GM23338 (cell line): ENCODE results near the gene PKIB. TPM values are rescaled to one million over a fixed set of nuclear protein-coding genes. Genes with fewer than 3 reads are reported as not detected.

Experiments
- ATAC-seq: fragments of 200-7000 bp; cut with Tn5 transposase; 3 replicates; pipeline ENCODE4 v1.9.1; 2020
- DNase-seq: peaks from one replicate; pipeline ENCODE4 v3.0.0-alpha.2; 2015; ENCODE audit warnings: low spot score
- H2AFZ ChIP-seq: fragments of 200-600 bp; sonication (generic); 2 replicates; pipeline ENCODE4 v1.8.0; 2016; ENCODE audit warnings: antibody characterized with exemption, mild to moderate bottlenecking, moderate library complexity
- H3F3A ChIP-seq: fragments of 200-600 bp; sonication (generic); replicated peaks from 2 replicates; pipeline ENCODE4 v1.8.0; 2017; ENCODE audit warnings: antibody characterized with exemption, mixed run types, low read depth
- H3K27ac ChIP-seq: fragments of 200-600 bp; sonication (generic); 2 replicates; pipeline ENCODE4 v1.6.1; 2016; ENCODE audit warnings: low read depth
- H3K27me3 ChIP-seq: fragments of 200-600 bp; sonication (generic); 2 replicates; pipeline ENCODE4 v1.8.0; 2016; ENCODE audit warnings: mild to moderate bottlenecking, mixed run types, moderate library complexity; ENCODE audit not compliant: insufficient read depth
- H3K36me3 ChIP-seq: fragments of 200-600 bp; sonication (generic); 2 replicates; pipeline ENCODE4 v1.8.0; 2016; ENCODE audit warnings: mild to moderate bottlenecking; ENCODE audit not compliant: insufficient read depth
- H3K4me1 ChIP-seq: fragments of 200-600 bp; sonication (generic); 2 replicates; pipeline ENCODE4 v1.8.0; 2016; ENCODE audit warnings: mild to moderate bottlenecking, moderate library complexity; ENCODE audit not compliant: insufficient read depth
- H3K4me2 ChIP-seq: fragments of 200-600 bp; sonication (generic); 2 replicates; pipeline ENCODE4 v1.7.1; 2017; ENCODE audit warnings: mixed run types
- H3K4me3 ChIP-seq: fragments of 200-600 bp; sonication (generic); 2 replicates; pipeline ENCODE4 v1.6.1; 2016; ENCODE audit warnings: mixed run types
- H3K79me2 ChIP-seq: fragments of 200-600 bp; sonication (generic); replicated peaks from 2 replicates; pipeline ENCODE4 v1.8.0; 2017; ENCODE audit warnings: mild to moderate bottlenecking; ENCODE audit not compliant: insufficient read depth
- H3K9me2 ChIP-seq: fragments of 200-600 bp; sonication (generic); 2 replicates; pipeline ENCODE4 v1.8.0; 2017; ENCODE audit not compliant: insufficient read depth
- H4K20me1 ChIP-seq: fragments of 200-600 bp; sonication (generic); replicated peaks from 2 replicates; pipeline ENCODE4 v1.8.0; 2017; ENCODE audit warnings: mild to moderate bottlenecking; ENCODE audit not compliant: insufficient read depth
- H3K27ac Mint-ChIP-seq: 2 replicates; pipeline ENCODE4 v1.8.0; 2020; ENCODE audit warnings: inconsistent platforms, mild to moderate bottlenecking, moderate library complexity, mixed read lengths
- H3K27me3 Mint-ChIP-seq: 3 replicates; pipeline ENCODE4 v1.8.0; 2022; ENCODE audit warnings: low read depth, mild to moderate bottlenecking, moderate library complexity, mixed read lengths, inconsistent platforms; ENCODE audit not compliant: insufficient read depth, poor library complexity
- H3K36me3 Mint-ChIP-seq: 3 replicates; pipeline ENCODE4 v1.8.0; 2021; ENCODE audit warnings: low read depth, mild to moderate bottlenecking, inconsistent platforms, moderate library complexity, mixed read lengths
- H3K4me1 Mint-ChIP-seq: 3 replicates; pipeline ENCODE4 v1.8.0; 2020; ENCODE audit warnings: mild to moderate bottlenecking, inconsistent platforms, mixed read lengths
- H3K4me3 Mint-ChIP-seq: 3 replicates; pipeline ENCODE4 v1.8.0; 2021; ENCODE audit warnings: moderate library complexity, mild to moderate bottlenecking, inconsistent platforms, mixed read lengths
- H3K9me3 Mint-ChIP-seq: 3 replicates; pipeline ENCODE4 v1.8.0; 2020; ENCODE audit warnings: moderate library complexity, mild to moderate bottlenecking, inconsistent platforms, mixed read lengths
- EZH2 ChIP-seq: fragments of 200-600 bp; sonication (generic); IDR thresholded peaks from one replicate; pipeline ENCODE4 v1.8.0; 2017; ENCODE audit warnings: antibody characterized with exemption, mild to moderate bottlenecking, low read depth; ENCODE audit not compliant: unreplicated experiment
- JUNB ChIP-seq: IDR thresholded peaks from one replicate; pipeline ENCODE4 v1.6.1; 2016; ENCODE audit warnings: antibody characterized with exemption; ENCODE audit not compliant: unreplicated experiment
- NANOG ChIP-seq: IDR thresholded peaks from 2 replicates; pipeline ENCODE4 v1.6.1; 2016; ENCODE audit warnings: antibody characterized with exemption, borderline replicate concordance
- POLR2AphosphoS5 ChIP-seq: IDR thresholded peaks from 2 replicates; pipeline ENCODE4 v1.6.1; 2016; ENCODE audit warnings: antibody characterized with exemption, low read depth
- STAT1 ChIP-seq: IDR thresholded peaks from one replicate; pipeline ENCODE4 v1.6.1; 2016; ENCODE audit warnings: antibody characterized with exemption; ENCODE audit not compliant: unreplicated experiment
- ZNF114 ChIP-seq: fragments of 250-450 bp; sonication (Bioruptor Pico); IDR thresholded peaks from 2 replicates; pipeline ENCODE4 v1.5.0; 2020; ENCODE audit warnings: mild to moderate bottlenecking, moderate library complexity
- ZNF331 ChIP-seq: fragments of 250-450 bp; sonication (Bioruptor Pico); IDR thresholded peaks from 2 replicates; pipeline ENCODE4 v1.5.0; 2020; ENCODE audit warnings: low read depth, mild to moderate bottlenecking, moderate library complexity
- polyA plus RNA-seq: library from polyadenylated mRNA; unstranded; fragments of >200 nt; fragmentation: Nextera tagmentation; extraction: Ambion mirVana; gene quantifications from 2 replicates; pipeline ENCODE4 v1.2.1, GENCODE V29; 2016
- total RNA-seq: library from RNA; depleted of rRNA; stranded (reverse); fragments of >200 nt; shearing (Covaris generic); gene quantifications from 2 replicates; pipeline ENCODE4 v1.2.3, GENCODE V29; 2014
- TF ChIP-seq, protein P1 (sequence below): fragments of 250-450 bp; sonication (Bioruptor Pico); IDR thresholded peaks from 2 replicates; pipeline ENCODE4 v1.5.0; 2020; ENCODE audit warnings: mild to moderate bottlenecking, moderate library complexity
- TF ChIP-seq, protein P2 (sequence below): IDR thresholded peaks from one replicate; pipeline ENCODE4 v1.6.1; 2018; ENCODE audit warnings: antibody characterized with exemption; ENCODE audit not compliant: unreplicated experiment

Gene PKIB
- total and polyA plus RNA-seq, 2 experiments from 2014 or later: 125 to 170 TPM

DNA sequence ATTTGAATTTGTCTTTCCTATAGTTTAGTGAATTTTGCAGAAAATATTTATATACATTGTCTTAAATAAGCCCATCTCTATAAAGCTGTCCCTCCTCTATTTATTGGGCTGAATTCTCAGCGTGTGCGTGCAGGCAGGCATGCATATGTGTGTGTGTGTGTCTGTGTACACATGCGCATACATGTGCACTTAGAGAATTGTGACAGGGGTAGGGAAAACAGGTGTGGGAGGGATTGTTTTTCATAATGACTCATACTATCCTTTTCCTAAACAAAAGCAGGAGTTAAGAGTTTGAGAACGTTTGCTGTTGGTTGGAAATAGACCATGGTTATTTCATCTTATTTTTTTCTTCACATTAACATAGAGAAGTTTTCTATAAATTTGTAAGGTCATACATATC lies 126.0 kb downstream of the PKIB start:
- Histone ChIP-seq H3K9me2 (no peaks in the 10 kb centered on the region), H3K27ac (no peak overlapping the region), H3K79me2 (no peaks in the 10 kb centered on the region), H2AFZ (no peak overlapping the region), H3K4me2 (no peak overlapping the region), H3K4me3 (no peak overlapping the region), H4K20me1 (no peaks in the 10 kb centered on the region), H3K36me3 (no peaks in the 10 kb centered on the region), H3K4me1 (peaks cover 21% of the 10 kb centered on the region), H3F3A (no peaks in the 10 kb centered on the region), H3K27me3 (no peaks in the 10 kb centered on the region)
- Mint-ChIP-seq H3K36me3 (no peaks in the 10 kb centered on the region), H3K4me3 (no peak overlapping the region), H3K4me1 (peaks cover 29% of the 10 kb centered on the region), H3K27ac (no peak overlapping the region), H3K9me3 (no peaks in the 10 kb centered on the region), H3K27me3 (no peaks in the 10 kb centered on the region)
- no peak for ATAC-seq
- no peak for DNase-seq
- TF ChIP-seq NANOG (no peak), JUNB (no peak), POLR2AphosphoS5 (no peak), ZNF114 (CRISPR knock-in tag) (no peak), EZH2 (no peak), ZNF331 (CRISPR knock-in tag) (no peak), STAT1 (no peak)
- TF ChIP-seq, protein P1, sequence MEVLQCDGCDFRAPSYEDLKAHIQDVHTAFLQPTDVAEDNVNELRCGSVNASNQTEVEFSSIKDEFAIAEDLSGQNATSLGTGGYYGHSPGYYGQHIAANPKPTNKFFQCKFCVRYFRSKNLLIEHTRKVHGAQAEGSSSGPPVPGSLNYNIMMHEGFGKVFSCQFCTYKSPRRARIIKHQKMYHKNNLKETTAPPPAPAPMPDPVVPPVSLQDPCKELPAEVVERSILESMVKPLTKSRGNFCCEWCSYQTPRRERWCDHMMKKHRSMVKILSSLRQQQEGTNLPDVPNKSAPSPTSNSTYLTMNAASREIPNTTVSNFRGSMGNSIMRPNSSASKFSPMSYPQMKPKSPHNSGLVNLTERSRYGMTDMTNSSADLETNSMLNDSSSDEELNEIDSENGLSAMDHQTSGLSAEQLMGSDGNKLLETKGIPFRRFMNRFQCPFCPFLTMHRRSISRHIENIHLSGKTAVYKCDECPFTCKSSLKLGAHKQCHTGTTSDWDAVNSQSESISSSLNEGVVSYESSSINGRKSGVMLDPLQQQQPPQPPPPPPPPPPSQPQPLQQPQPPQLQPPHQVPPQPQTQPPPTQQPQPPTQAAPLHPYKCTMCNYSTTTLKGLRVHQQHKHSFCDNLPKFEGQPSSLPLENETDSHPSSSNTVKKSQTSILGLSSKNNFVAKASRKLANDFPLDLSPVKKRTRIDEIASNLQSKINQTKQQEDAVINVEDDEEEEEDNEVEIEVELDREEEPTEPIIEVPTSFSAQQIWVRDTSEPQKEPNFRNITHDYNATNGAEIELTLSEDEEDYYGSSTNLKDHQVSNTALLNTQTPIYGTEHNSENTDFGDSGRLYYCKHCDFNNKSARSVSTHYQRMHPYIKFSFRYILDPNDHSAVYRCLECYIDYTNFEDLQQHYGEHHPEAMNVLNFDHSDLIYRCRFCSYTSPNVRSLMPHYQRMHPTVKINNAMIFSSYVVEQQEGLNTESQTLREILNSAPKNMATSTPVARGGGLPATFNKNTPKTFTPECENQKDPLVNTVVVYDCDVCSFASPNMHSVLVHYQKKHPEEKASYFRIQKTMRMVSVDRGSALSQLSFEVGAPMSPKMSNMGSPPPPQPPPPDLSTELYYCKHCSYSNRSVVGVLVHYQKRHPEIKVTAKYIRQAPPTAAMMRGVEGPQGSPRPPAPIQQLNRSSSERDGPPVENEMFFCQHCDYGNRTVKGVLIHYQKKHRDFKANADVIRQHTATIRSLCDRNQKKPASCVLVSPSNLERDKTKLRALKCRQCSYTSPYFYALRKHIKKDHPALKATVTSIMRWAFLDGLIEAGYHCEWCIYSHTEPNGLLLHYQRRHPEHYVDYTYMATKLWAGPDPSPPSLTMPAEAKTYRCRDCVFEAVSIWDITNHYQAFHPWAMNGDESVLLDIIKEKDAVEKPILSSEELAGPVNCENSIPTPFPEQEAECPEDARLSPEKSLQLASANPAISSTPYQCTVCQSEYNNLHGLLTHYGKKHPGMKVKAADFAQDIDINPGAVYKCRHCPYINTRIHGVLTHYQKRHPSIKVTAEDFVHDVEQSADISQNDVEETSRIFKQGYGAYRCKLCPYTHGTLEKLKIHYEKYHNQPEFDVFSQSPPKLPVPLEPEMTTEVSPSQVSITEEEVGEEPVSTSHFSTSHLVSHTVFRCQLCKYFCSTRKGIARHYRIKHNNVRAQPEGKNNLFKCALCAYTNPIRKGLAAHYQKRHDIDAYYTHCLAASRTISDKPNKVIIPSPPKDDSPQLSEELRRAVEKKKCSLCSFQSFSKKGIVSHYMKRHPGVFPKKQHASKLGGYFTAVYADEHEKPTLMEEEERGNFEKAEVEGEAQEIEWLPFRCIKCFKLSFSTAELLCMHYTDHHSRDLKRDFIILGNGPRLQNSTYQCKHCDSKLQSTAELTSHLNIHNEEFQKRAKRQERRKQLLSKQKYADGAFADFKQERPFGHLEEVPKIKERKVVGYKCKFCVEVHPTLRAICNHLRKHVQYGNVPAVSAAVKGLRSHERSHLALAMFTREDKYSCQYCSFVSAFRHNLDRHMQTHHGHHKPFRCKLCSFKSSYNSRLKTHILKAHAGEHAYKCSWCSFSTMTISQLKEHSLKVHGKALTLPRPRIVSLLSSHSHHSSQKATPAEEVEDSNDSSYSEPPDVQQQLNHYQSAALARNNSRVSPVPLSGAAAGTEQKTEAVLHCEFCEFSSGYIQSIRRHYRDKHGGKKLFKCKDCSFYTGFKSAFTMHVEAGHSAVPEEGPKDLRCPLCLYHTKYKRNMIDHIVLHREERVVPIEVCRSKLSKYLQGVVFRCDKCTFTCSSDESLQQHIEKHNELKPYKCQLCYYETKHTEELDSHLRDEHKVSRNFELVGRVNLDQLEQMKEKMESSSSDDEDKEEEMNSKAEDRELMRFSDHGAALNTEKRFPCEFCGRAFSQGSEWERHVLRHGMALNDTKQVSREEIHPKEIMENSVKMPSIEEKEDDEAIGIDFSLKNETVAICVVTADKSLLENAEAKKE (CRISPR knock-in tag): no peak
- TF ChIP-seq, protein P2, sequence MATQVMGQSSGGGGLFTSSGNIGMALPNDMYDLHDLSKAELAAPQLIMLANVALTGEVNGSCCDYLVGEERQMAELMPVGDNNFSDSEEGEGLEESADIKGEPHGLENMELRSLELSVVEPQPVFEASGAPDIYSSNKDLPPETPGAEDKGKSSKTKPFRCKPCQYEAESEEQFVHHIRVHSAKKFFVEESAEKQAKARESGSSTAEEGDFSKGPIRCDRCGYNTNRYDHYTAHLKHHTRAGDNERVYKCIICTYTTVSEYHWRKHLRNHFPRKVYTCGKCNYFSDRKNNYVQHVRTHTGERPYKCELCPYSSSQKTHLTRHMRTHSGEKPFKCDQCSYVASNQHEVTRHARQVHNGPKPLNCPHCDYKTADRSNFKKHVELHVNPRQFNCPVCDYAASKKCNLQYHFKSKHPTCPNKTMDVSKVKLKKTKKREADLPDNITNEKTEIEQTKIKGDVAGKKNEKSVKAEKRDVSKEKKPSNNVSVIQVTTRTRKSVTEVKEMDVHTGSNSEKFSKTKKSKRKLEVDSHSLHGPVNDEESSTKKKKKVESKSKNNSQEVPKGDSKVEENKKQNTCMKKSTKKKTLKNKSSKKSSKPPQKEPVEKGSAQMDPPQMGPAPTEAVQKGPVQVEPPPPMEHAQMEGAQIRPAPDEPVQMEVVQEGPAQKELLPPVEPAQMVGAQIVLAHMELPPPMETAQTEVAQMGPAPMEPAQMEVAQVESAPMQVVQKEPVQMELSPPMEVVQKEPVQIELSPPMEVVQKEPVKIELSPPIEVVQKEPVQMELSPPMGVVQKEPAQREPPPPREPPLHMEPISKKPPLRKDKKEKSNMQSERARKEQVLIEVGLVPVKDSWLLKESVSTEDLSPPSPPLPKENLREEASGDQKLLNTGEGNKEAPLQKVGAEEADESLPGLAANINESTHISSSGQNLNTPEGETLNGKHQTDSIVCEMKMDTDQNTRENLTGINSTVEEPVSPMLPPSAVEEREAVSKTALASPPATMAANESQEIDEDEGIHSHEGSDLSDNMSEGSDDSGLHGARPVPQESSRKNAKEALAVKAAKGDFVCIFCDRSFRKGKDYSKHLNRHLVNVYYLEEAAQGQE: no peak
